Measurements from ENCODE around the gene FBN3. TPM values are rescaled to one million over a fixed set of nuclear protein-coding genes. Genes with fewer than 3 reads are reported as not detected.
"Not testable (repeated sequence)": the region's sequence is repeated elsewhere in the genome, so short reads cannot be mapped to it uniquely, and the experiment has no call there.

FBN3 gene
- total RNA-seq, 2 donors from 2014 or later, result 0.05 TPM; not detected in 1

GRCh38 chr19:8158411-8159074 lies 9.2 kb upstream of the FBN3 start:
- Mint-ChIP-seq H3K9me3 (no peaks in the 10 kb centered on the region), H3K36me3 (ENCODE audit: low read depth) (no peaks in the 10 kb centered on the region), H3K27ac (no peak overlapping the region), H3K4me1 (no peaks in the 10 kb centered on the region), H3K4me3 (no peak overlapping the region), H3K27me3 (peaks cover 10% of the 10 kb centered on the region)
- ATAC-seq (replicated peaks), result peak; percentile 81

DNA sequence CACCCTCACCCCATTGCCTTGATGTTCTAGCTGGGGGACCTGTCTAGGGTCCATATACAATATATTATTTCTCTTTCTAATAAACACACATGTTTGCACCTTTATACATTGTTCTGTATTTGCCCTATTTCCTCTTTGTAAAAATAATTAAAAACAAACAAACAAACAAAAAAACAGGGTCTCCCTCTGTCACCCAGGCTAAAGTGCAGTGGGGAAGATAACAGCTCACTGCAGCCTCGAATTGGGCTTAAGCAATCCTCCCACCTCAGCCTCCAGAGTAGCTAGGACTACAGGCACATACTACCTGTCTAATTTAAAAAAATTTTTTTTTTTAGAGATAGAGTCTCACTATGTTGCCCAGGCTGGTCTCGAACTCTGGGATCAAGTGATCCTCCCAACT lies 5.9 kb upstream of the FBN3 start:
- ATAC-seq (replicated peaks), result no peak
- Mint-ChIP-seq H3K4me1 (no peaks in the 10 kb centered on the region), H3K36me3 (ENCODE audit: low read depth) (no peaks in the 10 kb centered on the region), H3K27ac (no peak overlapping the region), H3K27me3 (peaks cover 20% of the 10 kb centered on the region), H3K9me3 (no peaks in the 10 kb centered on the region), H3K4me3 (no peak overlapping the region)

- not testable (repeated sequence) for H3K27ac Mint-ChIP-seq, H3K4me3 Mint-ChIP-seq
Observed at GRCh38 chr19:8154014-8154413, 4.6 kb upstream of the FBN3 start.

GRCh38 chr19:8151767-8152035 lies 2.3 kb upstream of the FBN3 start:
- Mint-ChIP-seq H3K27me3 (peaks cover 33% of the 10 kb centered on the region), H3K4me3 (no peak overlapping the region), H3K36me3 (ENCODE audit: low read depth) (no peaks in the 10 kb centered on the region)

More at GRCh38 chr19:8154014-8154413, 4.6 kb upstream of the FBN3 start:
- H3K9me3 Mint-ChIP-seq; H3K4me1 Mint-ChIP-seq; H3K36me3 Mint-ChIP-seq (ENCODE audit: low read depth): not testable (repeated sequence)
- peak; percentile 37 for ATAC-seq (replicated peaks)
- H3K27me3 Mint-ChIP-seq, result peaks cover 23% of the 10 kb centered on the region

DNA sequence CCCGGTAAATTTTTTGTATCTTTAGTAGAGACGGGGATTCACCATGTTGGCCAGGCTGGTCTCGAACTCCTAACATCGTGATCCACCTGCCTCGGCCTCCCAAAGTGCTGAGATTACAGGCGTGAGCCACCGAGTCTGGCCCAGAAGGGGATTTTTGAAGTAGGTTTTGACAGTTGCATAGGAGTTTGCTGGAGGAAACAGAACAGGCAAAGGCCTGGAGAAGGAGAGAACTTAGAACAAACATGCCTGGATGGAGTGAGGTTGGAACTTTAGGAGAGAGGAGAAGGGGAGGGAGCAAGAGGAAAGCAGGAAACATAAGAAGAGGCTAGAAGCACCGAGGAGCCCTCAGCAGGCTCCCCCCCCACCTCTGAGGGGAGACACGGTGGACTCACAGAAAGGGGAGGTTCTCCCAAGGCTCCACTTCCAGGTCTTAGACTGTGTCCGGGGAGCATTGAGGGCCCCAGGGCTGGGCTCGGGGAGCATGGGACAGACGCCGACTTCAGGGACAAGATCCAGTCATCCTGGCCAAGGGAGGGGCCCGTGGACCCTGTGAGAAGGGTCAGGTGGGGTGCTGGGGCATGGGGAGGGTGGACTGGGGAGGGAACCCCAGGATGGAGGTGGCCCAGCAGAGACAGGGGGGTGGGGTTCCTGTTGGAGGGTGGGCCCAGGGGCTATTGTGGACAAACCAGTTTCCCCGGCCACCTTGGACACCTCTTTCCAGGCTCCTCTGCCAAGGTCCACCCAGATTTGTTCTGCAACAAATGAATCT lies 1.8 kb upstream of the FBN3 start:
- no peaks in the 10 kb centered on the region for H3K9me3 Mint-ChIP-seq
- no peaks in the 10 kb centered on the region for H3K36me3 Mint-ChIP-seq (ENCODE audit: low read depth)
- H3K4me1 Mint-ChIP-seq, result no peaks in the 10 kb centered on the region
- no peak overlapping the region for H3K4me3 Mint-ChIP-seq
- ATAC-seq (replicated peaks), result no peak
- H3K27ac Mint-ChIP-seq, result no peak overlapping the region
- H3K27me3 Mint-ChIP-seq, result peaks cover 38% of the 10 kb centered on the region

More at GRCh38 chr19:8151767-8152035, 2.3 kb upstream of the FBN3 start:
- Mint-ChIP-seq H3K9me3 (no peaks in the 10 kb centered on the region), H3K4me1 (no peaks in the 10 kb centered on the region), H3K27ac (no peak overlapping the region)
- no peak for ATAC-seq (replicated peaks)

GRCh38 chr19:8150178-8150865 lies 930 bp upstream of the FBN3 start:
- Mint-ChIP-seq H3K27ac (no peak overlapping the region), H3K4me1 (no peaks in the 10 kb centered on the region), H3K4me3 (no peak overlapping the region), H3K27me3 (peaks cover 38% of the 10 kb centered on the region), H3K9me3 (no peaks in the 10 kb centered on the region), H3K36me3 (ENCODE audit: low read depth) (no peaks in the 10 kb centered on the region)
- no peak for ATAC-seq (replicated peaks)

DNA sequence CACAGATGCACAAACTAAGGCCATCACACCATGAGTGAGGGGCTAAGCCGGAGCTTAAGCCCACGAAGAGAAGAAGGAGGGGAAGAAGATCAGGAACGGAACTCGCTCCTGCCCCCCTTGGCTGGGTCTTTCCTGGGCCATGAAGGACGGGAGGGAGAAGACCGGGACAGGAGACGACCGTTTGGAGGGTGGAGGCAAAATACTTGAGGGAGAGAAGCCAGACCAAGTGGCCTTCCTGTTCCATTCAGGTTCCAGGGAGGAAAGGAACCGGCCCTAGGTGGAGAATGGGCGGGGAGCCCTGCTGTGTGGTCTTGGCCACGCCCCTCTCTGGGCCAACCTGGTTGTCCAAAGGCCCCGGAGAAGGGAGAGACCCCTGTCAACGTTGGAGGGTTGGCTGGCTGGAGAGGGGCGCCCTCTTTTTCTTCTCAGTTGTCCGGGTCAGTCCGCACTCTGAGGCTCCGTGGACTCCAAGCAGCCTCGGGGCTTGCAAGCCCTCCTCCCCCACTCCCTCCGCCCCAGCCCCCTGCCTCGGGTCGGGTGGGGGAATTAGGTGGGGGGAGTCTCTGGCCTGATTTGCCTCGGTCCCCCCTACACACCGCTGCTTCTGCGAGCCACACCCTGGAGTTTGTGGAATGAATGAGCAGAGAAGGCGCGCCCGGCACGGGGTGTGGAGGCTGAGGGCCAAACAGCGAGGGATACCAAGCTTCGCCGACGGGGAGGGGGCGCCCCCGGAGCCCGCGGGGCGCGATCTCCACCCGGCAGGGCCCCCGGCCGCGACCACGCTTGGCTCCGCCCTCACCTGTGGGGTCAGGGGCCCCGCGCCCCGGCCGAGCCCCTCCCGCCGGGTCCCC lies 757 bp downstream of the FBN3 start:
- no peak overlapping the region for H3K27ac Mint-ChIP-seq
- no peaks in the 10 kb centered on the region for H3K4me1 Mint-ChIP-seq
- H3K36me3 Mint-ChIP-seq (ENCODE audit: low read depth), result no peaks in the 10 kb centered on the region
- H3K9me3 Mint-ChIP-seq, result no peaks in the 10 kb centered on the region
- H3K4me3 Mint-ChIP-seq, result peak overlapping the region; percentile 57
- peaks cover 32% of the 10 kb centered on the region for H3K27me3 Mint-ChIP-seq
- ATAC-seq (replicated peaks), result no peak

DNA sequence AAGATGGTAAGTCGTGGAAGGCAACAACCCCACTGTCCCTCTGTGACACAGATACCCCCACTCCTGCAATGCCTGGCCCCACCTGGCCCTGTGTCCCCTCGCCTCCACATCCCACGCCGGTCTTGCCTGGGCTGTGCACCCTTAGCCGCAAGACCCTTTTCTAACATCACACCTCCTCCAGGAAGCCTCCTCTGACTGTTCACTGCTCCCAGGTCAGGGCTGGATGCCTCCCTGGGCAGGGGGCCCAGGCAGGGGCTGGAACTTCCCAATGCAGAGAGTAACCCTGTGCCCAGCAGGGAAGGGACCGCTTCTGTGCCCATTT lies 1.3 kb downstream of the FBN3 start:
- Mint-ChIP-seq H3K4me3 (peak overlapping the region; percentile 57), H3K36me3 (ENCODE audit: low read depth) (no peaks in the 10 kb centered on the region), H3K4me1 (no peaks in the 10 kb centered on the region), H3K27me3 (peaks cover 31% of the 10 kb centered on the region), H3K9me3 (no peaks in the 10 kb centered on the region), H3K27ac (no peak overlapping the region)
- no peak for ATAC-seq (replicated peaks)

GRCh38 chr19:8147582-8147978 lies 1.8 kb downstream of the FBN3 start:
- Mint-ChIP-seq H3K27me3 (peaks cover 34% of the 10 kb centered on the region), H3K27ac (no peak overlapping the region), H3K4me1 (no peaks in the 10 kb centered on the region), H3K36me3 (ENCODE audit: low read depth) (no peaks in the 10 kb centered on the region), H3K9me3 (no peaks in the 10 kb centered on the region), H3K4me3 (no peak overlapping the region)
- ATAC-seq (replicated peaks), result no peak

- no peaks in the 10 kb centered on the region for H3K4me1 Mint-ChIP-seq
- H3K27ac Mint-ChIP-seq, result no peak overlapping the region
- ATAC-seq (replicated peaks), result no peak
- no peaks in the 10 kb centered on the region for H3K36me3 Mint-ChIP-seq (ENCODE audit: low read depth)
- H3K9me3 Mint-ChIP-seq, result no peaks in the 10 kb centered on the region
- no peak overlapping the region for H3K4me3 Mint-ChIP-seq
- H3K27me3 Mint-ChIP-seq, result peaks cover 34% of the 10 kb centered on the region
Observed at GRCh38 chr19:8146877-8147581, 2.4 kb downstream of the FBN3 start.

DNA sequence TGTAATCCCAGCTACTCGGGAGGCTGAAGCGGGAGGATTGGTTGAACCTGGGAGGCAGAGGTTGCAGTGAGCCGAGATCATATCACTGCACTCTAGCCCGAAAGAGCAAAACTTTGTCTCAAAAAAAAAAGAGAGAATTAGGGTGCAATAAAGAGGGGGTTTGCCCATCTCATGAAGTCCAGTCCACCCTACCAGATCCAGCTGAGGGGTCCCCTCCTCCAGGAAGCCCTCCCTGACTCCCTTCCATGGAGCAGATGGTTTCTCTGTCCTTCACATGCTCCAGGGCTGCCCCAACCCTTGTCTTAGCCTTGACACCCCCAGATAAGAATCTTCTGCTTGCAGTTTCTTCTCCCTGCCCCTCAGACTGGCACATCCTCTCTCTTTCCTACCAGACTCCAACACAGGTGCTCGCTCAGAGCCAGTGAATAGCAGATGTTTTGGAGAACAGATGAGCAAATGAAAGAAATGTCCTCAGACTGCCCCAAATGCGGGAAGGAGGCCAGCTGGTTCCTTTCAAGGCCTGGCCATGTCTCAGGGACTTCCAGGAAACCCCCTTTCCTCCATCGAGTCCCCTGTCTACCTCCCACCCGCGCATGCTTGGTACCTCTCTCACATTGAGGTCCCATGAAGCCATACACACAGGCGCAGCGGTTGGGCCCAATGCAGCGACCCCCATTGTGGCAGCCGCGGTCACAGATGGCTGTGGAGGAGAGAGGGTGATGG lies 5.0 kb downstream of the FBN3 start:
- no peaks in the 10 kb centered on the region for H3K9me3 Mint-ChIP-seq
- H3K36me3 Mint-ChIP-seq (ENCODE audit: low read depth), result no peaks in the 10 kb centered on the region
- H3K27me3 Mint-ChIP-seq, result peaks cover 25% of the 10 kb centered on the region
- H3K27ac Mint-ChIP-seq, result no peak overlapping the region
- H3K4me3 Mint-ChIP-seq, result no peak overlapping the region
- H3K4me1 Mint-ChIP-seq, result no peaks in the 10 kb centered on the region
- no peak for ATAC-seq (replicated peaks)

- Mint-ChIP-seq H3K4me3 (no peak overlapping the region), H3K9me3 (no peaks in the 10 kb centered on the region), H3K27ac (no peak overlapping the region), H3K4me1 (no peaks in the 10 kb centered on the region), H3K27me3 (peaks cover 20% of the 10 kb centered on the region), H3K36me3 (ENCODE audit: low read depth) (no peaks in the 10 kb centered on the region)
- ATAC-seq (replicated peaks), result no peak
Observed at GRCh38 chr19:8143041-8143440, 6.4 kb downstream of the FBN3 start.

GRCh38 chr19:8142513-8142900 lies 6.9 kb downstream of the FBN3 start:
- Mint-ChIP-seq H3K27me3 (peaks cover 15% of the 10 kb centered on the region), H3K4me1 (no peaks in the 10 kb centered on the region), H3K4me3 (no peak overlapping the region), H3K36me3 (ENCODE audit: low read depth) (no peaks in the 10 kb centered on the region), H3K27ac (no peak overlapping the region), H3K9me3 (no peaks in the 10 kb centered on the region)
- ATAC-seq (replicated peaks), result no peak

Measured in activated T-helper 17 cell treated with anti-CD3 and anti-CD28 coated beads, Interleukin-2, amount 50 U/mL, for 72 hours (primary cell).